Lower lobe of right lung (tissue), 2 donors: ENCODE results near the gene TPM1. TPM values are rescaled to one million over a fixed set of nuclear protein-coding genes. Genes with fewer than 3 reads are reported as not detected.

Source experiments
- ATAC-seq, 2 donors: fragments of 200-7000 bp; cut with Tn5 transposase; one replicate each; pipeline ENCODE4 v1.9.1; 2020 to 2022; ENCODE audit warnings: mild to moderate bottlenecking in 2 of 2, moderate library complexity in 2 of 2
- DNase-seq: peaks from one replicate; pipeline ENCODE4 v3.0.0-alpha.2; 2020
- H3K27ac ChIP-seq: fragments of 200-600 bp; one replicate; pipeline ENCODE4 v1.8.0; 2022
- H3K27me3 ChIP-seq: fragments of 200-600 bp; one replicate; pipeline ENCODE4 v1.8.0; 2022; ENCODE audit warnings: low read depth
- H3K36me3 ChIP-seq: fragments of 200-600 bp; one replicate; pipeline ENCODE4 v1.8.0; 2022; ENCODE audit warnings: mild to moderate bottlenecking
- H3K4me1 ChIP-seq: fragments of 200-600 bp; one replicate; pipeline ENCODE4 v1.8.0; 2022
- H3K4me3 ChIP-seq: fragments of 200-600 bp; one replicate; pipeline ENCODE4 v1.8.0; 2022; ENCODE audit warnings: mild to moderate bottlenecking
- H3K9me3 ChIP-seq: fragments of 200-600 bp; one replicate; pipeline ENCODE4 v1.8.0; 2022
- intact Hi-C: fragments of 100-400 bp; cut with DNase I; formaldehyde crosslinking; loops from one replicate; pipeline ENCODE4 v1.11.0; 2022
- total RNA-seq: library from RNA; stranded (reverse); fragmentation: NEBNext Ultra II Directional; extraction: Animal tissue kit (Norgen Biotek cat#: 25700); gene quantifications from one replicate; pipeline ENCODE4 v1.2.1, GENCODE V29; 2021
- TF ChIP-seq, protein P1 (sequence below): fragments of 200-600 bp; IDR thresholded peaks from one replicate; pipeline ENCODE4 v1.8.0; 2022; ENCODE audit warnings: antibody characterized with exemption, mild to moderate bottlenecking
- donor health status: DM: no; HTN: yes; CAD: no; lungs with severe emphysema.

TPM1 gene
- total RNA-seq, 1 donor from 2014 or later, result 137 TPM

DNA sequence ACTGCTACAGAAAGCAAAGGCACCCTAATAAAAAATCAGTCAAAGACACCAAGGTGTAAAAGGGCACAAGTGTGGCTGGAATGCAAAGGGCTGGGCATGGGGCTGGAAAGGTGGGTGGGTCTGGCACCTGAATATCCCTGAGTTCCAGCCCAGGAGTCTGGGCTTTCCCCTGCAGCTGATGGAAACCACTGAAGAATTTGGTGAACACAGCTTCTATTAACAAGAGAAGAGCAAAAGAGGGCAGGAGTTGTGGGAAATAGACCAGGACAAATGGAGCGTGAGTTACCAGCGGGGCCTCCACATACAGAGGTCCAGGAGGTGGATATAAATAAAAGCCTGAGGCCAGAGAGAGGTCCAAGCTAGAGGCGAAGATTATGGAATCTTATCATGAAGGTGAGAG, 45.1 kb upstream of the TPM1 start:
- ATAC-seq, result no peak
- Histone ChIP-seq H3K27me3 (no peaks in the 10 kb centered on the region), H3K4me1 (no peaks in the 10 kb centered on the region), H3K27ac (no peak overlapping the region), H3K36me3 (no peaks in the 10 kb centered on the region), H3K9me3 (no peaks in the 10 kb centered on the region), H3K4me3 (no peak overlapping the region)
- TF ChIP-seq, protein P1, sequence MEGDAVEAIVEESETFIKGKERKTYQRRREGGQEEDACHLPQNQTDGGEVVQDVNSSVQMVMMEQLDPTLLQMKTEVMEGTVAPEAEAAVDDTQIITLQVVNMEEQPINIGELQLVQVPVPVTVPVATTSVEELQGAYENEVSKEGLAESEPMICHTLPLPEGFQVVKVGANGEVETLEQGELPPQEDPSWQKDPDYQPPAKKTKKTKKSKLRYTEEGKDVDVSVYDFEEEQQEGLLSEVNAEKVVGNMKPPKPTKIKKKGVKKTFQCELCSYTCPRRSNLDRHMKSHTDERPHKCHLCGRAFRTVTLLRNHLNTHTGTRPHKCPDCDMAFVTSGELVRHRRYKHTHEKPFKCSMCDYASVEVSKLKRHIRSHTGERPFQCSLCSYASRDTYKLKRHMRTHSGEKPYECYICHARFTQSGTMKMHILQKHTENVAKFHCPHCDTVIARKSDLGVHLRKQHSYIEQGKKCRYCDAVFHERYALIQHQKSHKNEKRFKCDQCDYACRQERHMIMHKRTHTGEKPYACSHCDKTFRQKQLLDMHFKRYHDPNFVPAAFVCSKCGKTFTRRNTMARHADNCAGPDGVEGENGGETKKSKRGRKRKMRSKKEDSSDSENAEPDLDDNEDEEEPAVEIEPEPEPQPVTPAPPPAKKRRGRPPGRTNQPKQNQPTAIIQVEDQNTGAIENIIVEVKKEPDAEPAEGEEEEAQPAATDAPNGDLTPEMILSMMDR, result no peak
- intact Hi-C loops, result no loop called here
- no peak for DNase-seq

DNA sequence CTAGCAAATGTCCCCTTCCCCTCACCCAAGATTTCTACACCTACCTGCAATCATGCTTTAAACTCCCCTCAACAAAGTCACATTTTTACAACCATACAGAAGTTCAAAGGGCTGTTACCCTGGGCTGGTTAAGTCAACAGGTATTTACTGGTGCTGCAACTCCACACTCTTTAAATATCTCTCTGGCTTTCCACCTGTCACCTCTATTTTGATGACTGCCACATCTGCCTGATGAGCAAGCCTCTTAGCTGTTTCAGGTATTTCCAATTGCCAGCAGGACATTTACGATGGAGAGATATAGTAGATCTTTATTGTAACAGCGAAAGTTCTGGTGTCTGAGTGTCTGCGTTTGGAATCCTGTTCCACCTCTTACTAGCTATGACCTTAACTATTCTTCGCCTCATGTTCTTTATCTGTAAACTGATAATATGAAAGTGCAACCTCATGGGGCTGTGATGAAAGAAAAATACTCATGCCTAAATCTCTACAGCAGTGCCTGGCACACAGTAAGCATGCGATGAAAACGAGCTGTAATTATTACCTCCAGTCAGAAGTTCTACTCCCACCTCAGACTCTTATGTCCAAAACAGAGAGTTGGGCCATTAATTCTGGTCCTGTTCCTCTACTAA, 44.2 kb upstream of the TPM1 start:
- intact Hi-C loops, result no loop called here
- DNase-seq, result no peak
- no peak for ATAC-seq
- Histone ChIP-seq H3K4me1 (no peaks in the 10 kb centered on the region), H3K27ac (no peak overlapping the region), H3K36me3 (no peaks in the 10 kb centered on the region), H3K9me3 (no peaks in the 10 kb centered on the region), H3K27me3 (no peaks in the 10 kb centered on the region), H3K4me3 (no peak overlapping the region)
- TF ChIP-seq, protein P1, result no peak

DNA sequence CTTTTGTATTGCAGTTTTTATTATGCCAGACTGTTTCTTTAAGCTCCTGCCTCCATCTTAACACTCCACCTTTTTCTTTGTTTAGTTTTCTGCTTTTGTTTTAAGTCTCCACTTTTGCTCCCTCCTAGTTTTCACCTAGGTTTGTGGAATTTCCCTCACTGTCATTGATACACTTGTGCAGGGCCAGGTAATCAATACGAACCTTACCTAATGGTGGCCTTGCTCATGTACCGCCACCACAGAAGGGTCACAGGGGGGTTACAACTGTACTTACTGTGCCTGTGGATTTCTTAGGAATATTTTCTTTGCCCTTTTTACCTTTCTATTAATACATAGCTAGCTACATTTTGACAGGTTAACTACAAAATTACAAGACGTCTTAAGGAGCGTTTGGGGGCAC, 43.4 kb upstream of the TPM1 start:
- DNase-seq (no peak), ATAC-seq (no peak)
- Histone ChIP-seq H3K4me3 (no peak overlapping the region), H3K4me1 (no peaks in the 10 kb centered on the region), H3K36me3 (no peaks in the 10 kb centered on the region), H3K27me3 (no peaks in the 10 kb centered on the region), H3K27ac (no peak overlapping the region), H3K9me3 (no peaks in the 10 kb centered on the region)
- TF ChIP-seq, protein P1, result no peak
- intact Hi-C loops, result no loop called here

DNA sequence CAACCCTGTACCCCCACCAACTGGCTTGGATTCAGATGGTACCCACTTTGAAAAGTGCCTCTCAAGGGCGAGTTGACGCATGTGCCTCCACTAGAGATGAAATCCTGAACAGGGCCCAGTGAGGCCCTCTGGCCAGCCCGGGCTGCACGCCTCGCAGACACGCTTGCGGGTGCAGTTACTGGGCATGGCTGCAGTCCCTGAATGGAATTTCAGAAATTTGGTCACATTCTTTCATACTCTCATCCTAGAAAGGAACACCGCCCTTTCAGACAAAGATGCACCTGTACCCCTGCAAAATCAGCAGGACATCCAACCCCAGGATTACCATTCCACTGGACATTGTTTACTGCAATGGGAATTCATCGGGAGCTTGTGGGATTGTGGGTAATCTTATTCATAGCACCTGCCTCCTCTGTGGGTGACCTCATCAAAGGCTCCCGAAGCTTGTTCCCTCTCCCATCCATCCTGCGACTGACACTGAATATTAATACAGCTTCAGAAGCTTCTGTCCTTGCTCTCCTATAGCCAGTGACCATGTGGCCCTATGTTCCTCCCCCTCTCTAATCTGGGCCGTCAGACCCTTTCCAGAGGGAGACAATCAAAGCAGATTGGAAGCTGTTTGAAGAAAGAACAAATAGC, 42.5 kb upstream of the TPM1 start:
- intact Hi-C loops, result no loop called here

DNA sequence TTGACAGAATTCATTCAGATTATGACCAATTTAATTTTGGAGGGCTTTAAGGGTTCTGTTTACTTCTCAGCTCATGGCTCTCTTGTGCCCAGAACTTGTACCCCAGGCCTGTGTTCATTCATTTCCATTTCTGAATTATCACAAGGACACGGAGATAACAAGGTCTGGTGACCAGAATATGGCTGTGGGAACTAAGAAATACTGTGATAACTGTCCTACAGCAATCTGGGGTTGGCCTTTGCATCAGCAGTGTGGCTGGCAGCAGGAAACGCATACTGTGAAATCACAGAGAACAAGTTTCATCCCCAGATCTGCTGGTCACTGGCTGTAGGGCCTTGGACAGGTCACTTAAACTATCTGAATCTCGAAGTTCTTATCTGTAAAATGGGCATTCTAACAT, 41.8 kb upstream of the TPM1 start:
- TF ChIP-seq, protein P1, result no peak
- intact Hi-C loops, result no loop called here

More for the DNA sequence above, 42.5 kb upstream of the TPM1 start:
- no peaks in the 10 kb centered on the region for H3K36me3 ChIP-seq
- no peak overlapping the region for H3K27ac ChIP-seq
- ATAC-seq (no peak), DNase-seq (no peak)
- no peak overlapping the region for H3K4me3 ChIP-seq
- no peaks in the 10 kb centered on the region for H3K27me3 ChIP-seq
- H3K4me1 ChIP-seq, result no peaks in the 10 kb centered on the region
- TF ChIP-seq, protein P1, result no peak
- no peaks in the 10 kb centered on the region for H3K9me3 ChIP-seq

More for the DNA sequence above, 41.8 kb upstream of the TPM1 start:
- Histone ChIP-seq H3K4me1 (no peaks in the 10 kb centered on the region), H3K36me3 (no peaks in the 10 kb centered on the region), H3K27ac (no peak overlapping the region), H3K9me3 (no peaks in the 10 kb centered on the region), H3K4me3 (no peak overlapping the region), H3K27me3 (no peaks in the 10 kb centered on the region)
- no peak for ATAC-seq
- no peak for DNase-seq
